Measurements from ENCODE around the gene RABEP2.

DNA sequence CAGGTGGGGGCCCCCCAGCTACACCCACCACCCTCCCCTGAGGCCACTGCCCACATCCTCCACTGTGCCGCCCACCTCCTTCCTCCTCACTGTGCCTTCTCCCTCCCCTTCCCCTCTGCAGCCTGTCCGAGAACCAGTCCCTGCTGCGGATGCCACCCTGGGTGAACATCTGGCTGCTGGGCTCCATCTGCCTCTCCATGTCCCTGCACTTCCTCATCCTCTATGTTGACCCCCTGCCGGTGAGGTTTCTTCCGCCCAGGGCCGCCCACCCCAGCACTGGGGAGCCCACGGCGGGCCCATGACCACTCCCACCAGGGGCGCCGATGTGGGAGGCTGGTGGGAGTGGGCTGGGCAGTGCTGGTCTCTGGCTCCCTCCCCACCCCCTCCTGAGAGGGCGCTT, 22.1 kb downstream of the RABEP2 start:
- TF ChIP-seq, protein P1, sequence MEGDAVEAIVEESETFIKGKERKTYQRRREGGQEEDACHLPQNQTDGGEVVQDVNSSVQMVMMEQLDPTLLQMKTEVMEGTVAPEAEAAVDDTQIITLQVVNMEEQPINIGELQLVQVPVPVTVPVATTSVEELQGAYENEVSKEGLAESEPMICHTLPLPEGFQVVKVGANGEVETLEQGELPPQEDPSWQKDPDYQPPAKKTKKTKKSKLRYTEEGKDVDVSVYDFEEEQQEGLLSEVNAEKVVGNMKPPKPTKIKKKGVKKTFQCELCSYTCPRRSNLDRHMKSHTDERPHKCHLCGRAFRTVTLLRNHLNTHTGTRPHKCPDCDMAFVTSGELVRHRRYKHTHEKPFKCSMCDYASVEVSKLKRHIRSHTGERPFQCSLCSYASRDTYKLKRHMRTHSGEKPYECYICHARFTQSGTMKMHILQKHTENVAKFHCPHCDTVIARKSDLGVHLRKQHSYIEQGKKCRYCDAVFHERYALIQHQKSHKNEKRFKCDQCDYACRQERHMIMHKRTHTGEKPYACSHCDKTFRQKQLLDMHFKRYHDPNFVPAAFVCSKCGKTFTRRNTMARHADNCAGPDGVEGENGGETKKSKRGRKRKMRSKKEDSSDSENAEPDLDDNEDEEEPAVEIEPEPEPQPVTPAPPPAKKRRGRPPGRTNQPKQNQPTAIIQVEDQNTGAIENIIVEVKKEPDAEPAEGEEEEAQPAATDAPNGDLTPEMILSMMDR (IDR thresholded peaks at IDR 0.05): no peak
- no peak for TF ChIP-seq POLR2A (IDR thresholded peaks at IDR 0.05)
